Measurements from ENCODE around the gene CES2. TPM values are rescaled to one million over a fixed set of nuclear protein-coding genes. Genes with fewer than 3 reads are reported as not detected.

The CES2 gene
- total and polyA plus RNA-seq, 4 donors = 22.9 to 50.2 (median 41.8) TPM

DNA sequence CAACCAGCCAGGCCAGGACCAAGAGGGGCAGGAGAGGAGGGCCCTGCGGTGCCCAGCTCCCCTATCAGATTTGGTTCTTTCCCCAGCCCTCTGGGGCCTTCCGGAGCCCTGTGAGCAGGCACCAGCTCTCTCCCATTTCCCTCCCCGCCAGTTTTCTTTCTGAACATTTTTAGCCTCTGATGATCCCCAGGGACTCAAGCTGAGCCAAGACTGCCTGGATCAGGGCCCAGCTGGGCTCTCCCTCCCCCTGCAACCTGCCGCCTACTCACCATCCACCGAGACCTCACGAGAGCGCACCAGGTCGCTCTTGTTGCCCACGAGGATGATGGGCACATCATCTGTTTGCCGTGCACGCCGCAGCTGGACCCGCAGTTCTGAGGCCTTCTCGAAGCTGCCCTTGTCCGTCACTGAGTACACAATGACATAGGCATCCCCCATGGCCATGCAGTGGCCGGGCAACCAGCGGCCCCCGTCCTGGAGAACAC lies 12.0 kb upstream of the CES2 start:
- Histone ChIP-seq H3K27me3 (ENCODE audit: control insufficient read depth, insufficient read depth, low read length) (peaks cover 50% of the 10 kb centered on the region), H3K4me3 (ENCODE audit: low read depth, low read length) (no peak overlapping the region), H3K4me1 (ENCODE audit: control insufficient read depth, insufficient read depth, low read length) (peaks cover 44% of the 10 kb centered on the region), H3K9me3 (ENCODE audit: control insufficient read depth, insufficient read depth, low read length) (no peaks in the 10 kb centered on the region), H3K27ac (ENCODE audit: low read depth, low read length) (no peak overlapping the region), H3K36me3 (ENCODE audit: control insufficient read depth, insufficient read depth, low read length) (peaks cover 10% of the 10 kb centered on the region)
- peak in 2 of 6 donors; percentile 12 to 15 for DNase-seq (ENCODE audit: low read depth in 4 of 6, low spot score in 6 of 6)
- WGBS (ENCODE audit: insufficient coverage) = 78% methylated on average over 18 of the region's 18 CpGs

DNA sequence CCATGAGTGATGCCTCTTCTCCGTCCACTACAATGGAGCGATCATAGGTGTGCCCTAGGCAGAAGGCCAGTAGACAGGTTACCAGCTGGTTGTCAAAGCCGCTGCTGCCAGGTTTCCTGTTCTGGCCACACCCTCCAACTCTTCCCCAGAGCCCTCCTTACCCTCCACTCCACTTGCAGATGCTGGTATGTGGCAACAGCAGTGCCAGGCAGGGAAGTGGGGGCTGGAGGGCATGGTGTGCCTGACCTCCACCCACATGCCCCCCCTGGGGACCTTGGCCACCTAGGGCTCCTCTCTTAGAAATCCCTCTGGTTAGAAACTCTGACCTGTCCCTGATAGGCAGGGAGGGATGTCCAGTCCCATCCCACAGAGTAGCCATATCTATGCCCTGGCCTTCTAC lies 11.4 kb upstream of the CES2 start:
- H3K9me3 ChIP-seq (ENCODE audit: control insufficient read depth, insufficient read depth, low read length) = no peaks in the 10 kb centered on the region

DNA sequence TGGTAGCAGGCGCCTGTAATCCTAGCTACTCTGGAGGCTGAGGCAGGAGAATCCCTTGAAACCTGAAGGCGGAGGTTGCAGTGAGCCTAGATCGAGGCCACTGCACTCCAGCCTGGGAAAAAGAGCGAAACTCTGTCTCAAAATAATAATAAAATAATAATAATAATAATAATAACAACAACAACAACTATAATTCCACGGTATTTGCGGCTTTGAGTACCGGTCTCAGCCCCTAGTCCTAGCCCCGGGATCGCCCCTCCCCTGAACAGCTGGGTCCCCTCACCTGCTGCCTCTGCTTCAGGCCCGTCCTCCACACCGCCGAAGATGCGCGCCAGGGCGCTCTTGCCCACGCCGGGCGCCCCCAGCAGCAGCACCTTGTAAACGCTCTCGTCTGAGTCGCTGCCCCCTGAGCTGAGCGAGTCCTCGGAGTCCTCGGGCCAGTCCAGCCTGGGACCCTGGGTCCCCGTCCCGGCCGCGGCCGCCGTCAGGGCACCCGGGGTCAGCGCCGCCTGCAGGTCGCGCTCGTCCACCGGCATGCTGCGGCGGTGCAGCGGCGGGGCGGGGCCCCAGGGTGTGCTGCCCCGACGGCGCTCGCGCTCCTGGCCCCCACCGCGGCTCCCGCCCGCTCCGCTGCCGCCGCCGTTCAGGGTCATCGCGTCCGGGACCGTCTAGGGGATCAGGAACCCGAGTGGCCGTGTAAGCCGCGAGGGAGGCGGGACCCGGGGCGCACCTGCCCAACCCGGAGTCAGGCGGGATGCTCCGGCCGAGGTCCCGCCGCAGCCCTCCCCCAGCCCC lies 10.6 kb upstream of the CES2 start:
- Histone ChIP-seq H3K4me1 (ENCODE audit: control insufficient read depth, insufficient read depth, low read length) (peaks cover 44% of the 10 kb centered on the region), H3K27ac (ENCODE audit: low read depth, low read length) (no peak overlapping the region)
- no peak for DNase-seq (ENCODE audit: low read depth in 4 of 6, low spot score in 6 of 6)

More for the DNA sequence above, 11.4 kb upstream of the CES2 start:
- Histone ChIP-seq H3K4me1 (ENCODE audit: control insufficient read depth, insufficient read depth, low read length) (peaks cover 44% of the 10 kb centered on the region), H3K27ac (ENCODE audit: low read depth, low read length) (no peak overlapping the region), H3K4me3 (ENCODE audit: low read depth, low read length) (no peak overlapping the region), H3K27me3 (ENCODE audit: control insufficient read depth, insufficient read depth, low read length) (peaks cover 50% of the 10 kb centered on the region), H3K36me3 (ENCODE audit: control insufficient read depth, insufficient read depth, low read length) (peaks cover 13% of the 10 kb centered on the region)
- DNase-seq (ENCODE audit: low read depth in 4 of 6, low spot score in 6 of 6) = no peak
- WGBS (ENCODE audit: insufficient coverage) = 100% methylated on average over 1 of the region's 3 CpGs

DNA sequence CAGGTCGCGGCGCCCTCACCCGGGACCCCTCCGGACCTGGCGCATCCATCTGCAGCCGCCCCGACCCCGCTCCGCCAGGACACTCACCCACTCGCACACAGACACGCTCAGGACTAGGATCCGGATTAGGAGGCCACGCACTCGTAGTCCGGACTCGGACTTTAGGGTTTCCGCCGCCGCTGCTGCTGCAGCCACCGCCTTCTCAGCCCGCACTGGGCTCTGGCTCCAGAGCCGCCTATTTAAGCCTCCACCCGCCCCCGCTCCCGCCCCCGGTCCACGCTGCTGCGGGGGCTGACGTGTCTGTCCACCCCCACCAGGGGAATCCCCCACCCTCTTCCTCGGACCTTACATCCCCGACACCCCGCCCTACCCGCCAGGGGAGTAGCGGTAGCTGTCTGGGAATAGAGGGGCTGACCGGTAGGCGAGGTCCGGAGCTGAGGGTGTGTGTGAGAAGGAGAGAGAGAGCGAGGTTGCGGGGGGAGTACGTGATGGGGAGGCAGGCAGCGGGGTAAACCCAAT lies 9.9 kb upstream of the CES2 start, which contains the start of gene RRAD:
Gene RRAD (minus strand): TSS at position 214 of the 519 bp plus-strand sequence. CDS start 356 bp downstream, outside the sequence.
- H3K4me1 ChIP-seq (ENCODE audit: control insufficient read depth, insufficient read depth, low read length) = peaks cover 39% of the 10 kb centered on the region
- H3K36me3 ChIP-seq (ENCODE audit: control insufficient read depth, insufficient read depth, low read length) = peaks cover 13% of the 10 kb centered on the region
- no peaks in the 10 kb centered on the region for H3K9me3 ChIP-seq (ENCODE audit: control insufficient read depth, insufficient read depth, low read length)
- no peak within 1 kb of the TSS for H3K4me3 ChIP-seq (ENCODE audit: low read depth, low read length)
- DNase-seq (ENCODE audit: low read depth in 4 of 6, low spot score in 6 of 6) = peak in 1 of 6 donors; percentile 45
- no peak within 1 kb of the TSS for H3K27ac ChIP-seq (ENCODE audit: low read depth, low read length)
- 3% methylated on average over 31 of the region's 42 CpGs for WGBS (ENCODE audit: insufficient coverage)
- peaks cover 45% of the 10 kb centered on the region for H3K27me3 ChIP-seq (ENCODE audit: control insufficient read depth, insufficient read depth, low read length)

More for the DNA sequence above, 10.6 kb upstream of the CES2 start:
- Histone ChIP-seq H3K4me3 (ENCODE audit: low read depth, low read length) (no peak overlapping the region), H3K27me3 (ENCODE audit: control insufficient read depth, insufficient read depth, low read length) (peaks cover 49% of the 10 kb centered on the region), H3K9me3 (ENCODE audit: control insufficient read depth, insufficient read depth, low read length) (no peaks in the 10 kb centered on the region), H3K36me3 (ENCODE audit: control insufficient read depth, insufficient read depth, low read length) (peaks cover 13% of the 10 kb centered on the region)
- 4% methylated on average over 69 of the region's 72 CpGs for WGBS (ENCODE audit: insufficient coverage)

DNA sequence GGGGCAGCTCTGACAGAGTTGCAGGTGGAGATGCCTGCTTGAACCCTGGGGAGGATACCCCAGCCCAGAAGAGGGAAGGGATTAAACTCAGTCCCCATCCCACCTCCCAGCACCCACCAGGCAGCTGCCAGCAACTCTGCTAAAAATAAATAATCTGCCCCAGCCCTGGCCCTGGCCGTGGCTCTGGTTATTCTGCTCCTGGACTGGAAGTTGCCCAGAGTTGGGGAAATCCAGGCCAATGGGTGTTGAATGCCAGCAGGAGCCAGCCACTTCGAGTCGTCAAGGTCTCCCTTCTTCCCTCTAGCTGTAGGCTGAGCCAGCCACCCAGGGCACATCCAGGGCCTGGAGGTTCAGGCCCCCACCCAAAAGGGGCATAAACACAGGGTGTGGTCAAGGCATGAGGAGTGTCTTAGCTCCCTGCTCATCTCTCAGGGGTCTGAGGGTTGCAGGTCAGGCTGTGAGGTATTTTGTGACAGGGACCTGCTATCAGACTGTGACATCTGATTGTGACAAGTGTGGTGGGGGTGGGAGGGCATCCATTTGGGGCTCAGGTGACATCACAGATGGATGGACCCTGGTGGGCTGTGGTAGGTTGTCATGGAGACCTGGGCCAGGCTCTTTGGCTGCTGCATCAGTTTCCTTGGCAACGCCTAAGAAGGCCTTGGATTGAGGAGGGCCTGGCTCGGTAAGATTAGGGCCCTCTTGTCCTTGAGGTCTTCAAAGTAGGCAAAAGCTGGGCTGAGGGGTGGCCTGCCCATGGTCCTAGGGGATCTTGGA lies 9.0 kb upstream of the CES2 start:
- Histone ChIP-seq H3K27me3 (ENCODE audit: control insufficient read depth, insufficient read depth, low read length) (peaks cover 42% of the 10 kb centered on the region), H3K9me3 (ENCODE audit: control insufficient read depth, insufficient read depth, low read length) (no peaks in the 10 kb centered on the region), H3K4me3 (ENCODE audit: low read depth, low read length) (no peak overlapping the region), H3K4me1 (ENCODE audit: control insufficient read depth, insufficient read depth, low read length) (peaks cover 39% of the 10 kb centered on the region), H3K27ac (ENCODE audit: low read depth, low read length) (no peak overlapping the region), H3K36me3 (ENCODE audit: control insufficient read depth, insufficient read depth, low read length) (peaks cover 16% of the 10 kb centered on the region)
- 48% methylated on average over 5 of the region's 5 CpGs for WGBS (ENCODE audit: insufficient coverage)
- DNase-seq (ENCODE audit: low read depth in 4 of 6, low spot score in 6 of 6) = peak in 3 of 6 donors; percentile 43 to 83 (median 71)

DNA sequence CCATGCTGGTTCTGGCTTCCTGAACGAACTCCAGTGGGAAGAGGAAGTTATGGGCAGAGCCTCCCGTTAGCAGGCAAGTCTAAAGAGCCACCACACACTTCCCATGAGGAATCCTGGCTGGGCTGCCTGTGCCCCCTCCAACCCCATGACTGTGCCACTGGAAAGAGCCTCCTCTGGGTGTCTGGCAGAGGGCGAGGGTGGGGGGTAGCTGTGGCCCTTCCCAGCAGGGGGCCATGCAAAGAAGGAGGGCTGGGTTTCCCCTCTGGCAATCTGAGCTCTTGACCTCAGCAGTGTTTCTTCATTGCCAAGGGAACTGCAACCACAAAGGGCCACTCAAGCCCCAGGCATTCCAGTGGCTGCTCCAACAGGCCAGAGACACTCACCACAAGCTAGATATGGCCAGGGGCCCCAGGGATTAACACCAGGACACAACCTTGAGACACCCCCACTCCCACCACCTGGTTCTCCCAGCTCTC lies 8.3 kb upstream of the CES2 start:
- WGBS (ENCODE audit: insufficient coverage) = 60% methylated on average over 2 of the region's 3 CpGs
- peak in 1 of 6 donors; percentile 27 for DNase-seq (ENCODE audit: low read depth in 4 of 6, low spot score in 6 of 6)
- H3K4me1 ChIP-seq (ENCODE audit: control insufficient read depth, insufficient read depth, low read length) = peaks cover 39% of the 10 kb centered on the region

DNA sequence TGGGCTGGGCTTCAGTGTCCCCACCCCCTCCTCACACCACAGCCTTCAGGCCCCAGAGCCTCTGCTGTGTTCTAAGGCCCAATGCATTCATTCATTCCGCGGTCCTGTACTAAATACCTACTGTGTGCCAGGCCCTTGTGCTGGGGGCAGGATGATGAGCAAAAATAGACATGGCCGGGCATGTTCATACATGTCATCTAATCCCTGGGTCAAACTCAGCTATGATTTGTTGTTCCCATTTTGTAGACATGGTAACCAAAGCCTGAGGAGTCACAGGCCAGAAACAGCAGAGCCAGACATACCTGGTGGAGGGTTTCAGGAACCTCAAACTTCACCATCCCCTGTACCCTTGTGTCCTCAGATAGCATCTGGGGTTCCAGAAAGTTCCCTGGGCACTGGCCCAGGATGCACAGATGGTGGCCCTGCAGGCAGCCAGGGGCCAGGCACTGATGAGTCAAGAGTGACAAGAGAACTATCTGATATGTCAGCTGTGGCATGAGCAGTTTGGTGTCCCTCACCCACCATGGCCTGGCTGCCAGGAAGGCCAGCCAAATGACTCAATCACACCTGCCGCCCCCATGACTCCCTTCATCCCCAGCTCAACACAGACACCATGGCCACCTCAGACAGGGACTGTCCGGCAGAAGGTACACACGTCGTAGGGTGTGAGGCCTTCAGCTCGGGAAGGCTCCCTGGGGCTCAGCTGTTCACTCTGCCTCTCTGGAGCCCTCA lies 7.2 kb upstream of the CES2 start:
- Histone ChIP-seq H3K36me3 (ENCODE audit: control insufficient read depth, insufficient read depth, low read length) (peaks cover 21% of the 10 kb centered on the region), H3K27ac (ENCODE audit: low read depth, low read length) (no peak overlapping the region), H3K27me3 (ENCODE audit: control insufficient read depth, insufficient read depth, low read length) (peaks cover 29% of the 10 kb centered on the region), H3K4me1 (ENCODE audit: control insufficient read depth, insufficient read depth, low read length) (peaks cover 46% of the 10 kb centered on the region), H3K4me3 (ENCODE audit: low read depth, low read length) (no peak overlapping the region), H3K9me3 (ENCODE audit: control insufficient read depth, insufficient read depth, low read length) (no peaks in the 10 kb centered on the region)
- no peak for DNase-seq (ENCODE audit: low read depth in 4 of 6, low spot score in 6 of 6)
- WGBS (ENCODE audit: insufficient coverage) = 89% methylated on average over 6 of the region's 8 CpGs

More for the DNA sequence above, 8.3 kb upstream of the CES2 start:
- Histone ChIP-seq H3K36me3 (ENCODE audit: control insufficient read depth, insufficient read depth, low read length) (peaks cover 12% of the 10 kb centered on the region), H3K9me3 (ENCODE audit: control insufficient read depth, insufficient read depth, low read length) (no peaks in the 10 kb centered on the region), H3K27ac (ENCODE audit: low read depth, low read length) (no peak overlapping the region), H3K4me3 (ENCODE audit: low read depth, low read length) (no peak overlapping the region), H3K27me3 (ENCODE audit: control insufficient read depth, insufficient read depth, low read length) (peaks cover 36% of the 10 kb centered on the region)

DNA sequence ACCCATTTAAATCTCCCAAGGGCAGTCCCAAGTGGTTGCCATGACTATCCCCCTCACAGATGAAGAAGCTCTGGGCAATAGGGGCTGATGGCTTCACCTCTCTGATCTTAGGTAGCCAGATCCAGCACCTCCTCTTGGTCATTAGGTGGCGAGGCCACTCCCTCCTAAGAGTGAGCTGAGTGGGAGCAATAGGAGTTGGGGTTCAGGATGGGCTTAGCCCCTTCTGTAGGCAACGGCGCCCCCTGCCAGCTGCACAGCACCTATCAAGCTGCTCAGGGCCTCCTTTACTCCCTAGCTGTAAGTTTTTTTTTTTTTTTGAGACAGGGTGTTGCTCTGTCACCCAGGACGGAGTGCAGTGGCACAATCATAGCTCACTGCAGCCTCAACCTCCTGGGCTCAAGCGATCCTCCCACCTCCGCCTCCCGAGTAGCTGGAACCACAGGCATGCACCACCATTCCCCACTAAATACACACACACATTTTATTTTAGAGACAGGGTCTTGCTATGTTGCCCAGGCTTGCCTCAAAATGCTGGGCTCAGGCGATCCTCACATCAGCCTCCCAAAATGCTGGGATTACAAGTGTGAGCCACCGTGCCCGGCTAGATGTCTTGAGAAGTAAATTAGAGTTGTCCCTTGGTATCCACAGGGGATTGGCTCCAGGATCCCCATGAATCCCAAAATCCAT lies 6.5 kb upstream of the CES2 start:
- H3K4me1 ChIP-seq (ENCODE audit: control insufficient read depth, insufficient read depth, low read length) = peaks cover 50% of the 10 kb centered on the region
- WGBS (ENCODE audit: insufficient coverage) = 68% methylated on average over 7 of the region's 10 CpGs
- H3K9me3 ChIP-seq (ENCODE audit: control insufficient read depth, insufficient read depth, low read length) = no peaks in the 10 kb centered on the region
- H3K4me3 ChIP-seq (ENCODE audit: low read depth, low read length) = no peak overlapping the region
- peaks cover 23% of the 10 kb centered on the region for H3K36me3 ChIP-seq (ENCODE audit: control insufficient read depth, insufficient read depth, low read length)
- no peak overlapping the region for H3K27ac ChIP-seq (ENCODE audit: low read depth, low read length)
- DNase-seq (ENCODE audit: low read depth in 4 of 6, low spot score in 6 of 6) = no peak
- H3K27me3 ChIP-seq (ENCODE audit: control insufficient read depth, insufficient read depth, low read length) = peaks cover 23% of the 10 kb centered on the region
